CD4-positive, CD25-positive, alpha-beta regulatory T cell (primary cell): Measurements from ENCODE around the gene SRRM3. TPM values are rescaled to one million over a fixed set of nuclear protein-coding genes. Genes with fewer than 3 reads are reported as not detected.
"Not testable (repeated sequence)": the region's sequence is repeated elsewhere in the genome, so short reads cannot be mapped to it uniquely, and the experiment has no call there.

Source experiments
- ATAC-seq, 2 donors: fragments of 150-1000 bp; cut with Tn5 transposase; one replicate each; pipeline ENCODE4 v1.10.0; 2021; ENCODE audit warnings: low read depth in 2 of 2, moderate number of reproducible peaks in 2 of 2, moderate library complexity in 1 of 2
- DNase-seq, 3 donors: peaks; one replicate each; pipeline versions ENCODE4 v3.0.0 to v3.0.0-alpha.2; 2012 to 2022; ENCODE audit warnings: mixed read lengths in 1 of 3
- H3K27ac ChIP-seq: one replicate; pipeline ENCODE4 v1.7.0; 2013; ENCODE audit warnings: mild to moderate bottlenecking, low read length; ENCODE audit not compliant: insufficient read depth, poor library complexity, severe bottlenecking
- H3K27me3 ChIP-seq: one replicate; pipeline ENCODE4 v1.7.0; 2013; ENCODE audit warnings: low read length; ENCODE audit not compliant: control insufficient read depth, insufficient read depth
- H3K36me3 ChIP-seq: one replicate; pipeline ENCODE4 v1.7.0; 2013; ENCODE audit warnings: mild to moderate bottlenecking, low read length, moderate library complexity; ENCODE audit not compliant: control insufficient read depth, insufficient read depth
- H3K4me1 ChIP-seq: 2 replicates; pipeline ENCODE4 v1.7.0; 2013; ENCODE audit warnings: mild to moderate bottlenecking, low read length; ENCODE audit not compliant: insufficient read depth, control insufficient read depth, poor library complexity, severe bottlenecking
- H3K4me3 ChIP-seq: one replicate; pipeline ENCODE4 v1.7.0; 2013; ENCODE audit warnings: low read depth, mild to moderate bottlenecking, low read length, moderate library complexity
- H3K9me3 ChIP-seq, 2 experiments: 1 replicate in 1 of 2; 2 replicates in 1 of 2; pipeline ENCODE4 v1.7.0; 2013; ENCODE audit warnings: low read length in 2 of 2, mild to moderate bottlenecking in 1 of 2, moderate library complexity in 1 of 2; ENCODE audit not compliant: control insufficient read depth in 2 of 2
- H3K27ac Mint-ChIP-seq, 3 donors: one replicate each; pipeline ENCODE4 v1.8.0; 2020 to 2022; ENCODE audit warnings: mild to moderate bottlenecking in 3 of 3, mixed read lengths in 3 of 3, moderate library complexity in 2 of 3
- H3K27me3 Mint-ChIP-seq: one replicate; pipeline ENCODE4 v1.8.0; 2022; ENCODE audit warnings: mild to moderate bottlenecking, mixed read lengths
- H3K36me3 Mint-ChIP-seq: one replicate; pipeline ENCODE4 v1.8.0; 2020; ENCODE audit warnings: mixed read lengths
- H3K4me1 Mint-ChIP-seq, 4 donors: one replicate each; pipeline ENCODE4 v1.8.0; 2020 to 2022; ENCODE audit warnings: mixed read lengths in 4 of 4, mild to moderate bottlenecking in 1 of 4
- H3K4me3 Mint-ChIP-seq, 4 donors: one replicate each; pipeline ENCODE4 v1.8.0; 2020 to 2022; ENCODE audit warnings: mild to moderate bottlenecking in 4 of 4, mixed read lengths in 4 of 4, moderate library complexity in 3 of 4
- H3K9me3 Mint-ChIP-seq, 7 donors: one replicate each; pipeline ENCODE4 v1.8.0; 2020 to 2022; ENCODE audit warnings: mixed read lengths in 7 of 7, mild to moderate bottlenecking in 3 of 7, moderate library complexity in 2 of 7
- polyA plus RNA-seq, 4 donors: library from polyadenylated mRNA; unstranded; fragments of 300-500 nt; fragmentation: Illumina TruSeq; gene quantifications; one replicate each; pipeline ENCODE4 v1.2.3, GENCODE V29; 2021
- total RNA-seq: library from RNA; stranded (reverse); gene quantifications from one replicate; pipeline ENCODE4 v1.2.3, GENCODE V29; 2022

Gene SRRM3
- total and polyA plus RNA-seq, 5 donors from 2014 or later: not detected

- ATAC-seq (no peak), DNase-seq (no peak)
- Histone ChIP-seq H3K36me3 (no peaks in the 10 kb centered on the region), H3K4me1 (no peaks in the 10 kb centered on the region), H3K27me3 (no peaks in the 10 kb centered on the region), H3K4me3 (no peak overlapping the region), H3K9me3 (no peaks in the 10 kb centered on the region), H3K27ac (no peak overlapping the region)
- no peaks in the 10 kb centered on the region for H3K36me3 Mint-ChIP-seq
- peaks cover 20% of the 10 kb centered on the region for H3K27me3 Mint-ChIP-seq
- no peak overlapping the region for H3K4me3 Mint-ChIP-seq
- peaks cover 0 to 5% (median 0%) of the 10 kb centered on the region in 7 donors for H3K9me3 Mint-ChIP-seq
- H3K4me1 Mint-ChIP-seq: peaks cover 0 to 2% (median 0%) of the 10 kb centered on the region in 4 donors
- H3K27ac Mint-ChIP-seq: no peak overlapping the region
Measured at GRCh38 chr7:76198202-76198601, 3.5 kb upstream of the SRRM3 start.

DNA sequence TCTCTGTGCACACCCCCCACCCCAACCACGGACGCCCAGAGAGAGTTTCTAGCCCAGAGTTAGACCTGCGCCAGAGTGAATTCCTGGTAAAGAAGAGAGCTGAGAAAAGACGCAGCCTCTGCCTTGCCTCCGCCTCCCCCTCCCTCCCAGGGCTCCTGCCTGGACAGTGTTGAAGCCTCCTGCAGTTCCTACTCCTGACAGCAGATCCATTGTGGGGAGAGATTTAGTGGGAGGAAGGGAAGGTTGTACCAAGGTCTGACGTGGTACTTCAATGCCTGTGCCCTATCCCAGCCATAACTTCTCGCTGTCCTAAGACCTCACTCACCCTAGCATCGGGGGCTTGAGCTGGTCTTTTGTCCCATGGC is 952 bp downstream of the SRRM3 start:
- ATAC-seq: no peak
- H3K4me1 Mint-ChIP-seq: peaks cover 0 to 2% (median 0%) of the 10 kb centered on the region in 4 donors
- H3K4me3 Mint-ChIP-seq: peak overlapping the region in 1 of 4 donors; percentile 38

GRCh38 chr7:76204147-76204546 is 2.5 kb downstream of the SRRM3 start:
- H3K4me3 Mint-ChIP-seq: no peak overlapping the region
- Histone ChIP-seq H3K27ac (no peak overlapping the region), H3K36me3 (no peaks in the 10 kb centered on the region), H3K9me3 (no peaks in the 10 kb centered on the region), H3K4me1 (no peaks in the 10 kb centered on the region), H3K27me3 (no peaks in the 10 kb centered on the region), H3K4me3 (no peak overlapping the region)
- H3K4me1 Mint-ChIP-seq: peaks cover 0 to 2% (median 0%) of the 10 kb centered on the region in 4 donors
- no peak overlapping the region for H3K27ac Mint-ChIP-seq
- H3K36me3 Mint-ChIP-seq: no peaks in the 10 kb centered on the region
- no peak for DNase-seq
- H3K9me3 Mint-ChIP-seq: peaks cover 0 to 3% (median 0%) of the 10 kb centered on the region in 7 donors
- ATAC-seq: no peak
- H3K27me3 Mint-ChIP-seq: peaks cover 18% of the 10 kb centered on the region

More for the DNA sequence above, 952 bp downstream of the SRRM3 start:
- Mint-ChIP-seq H3K27ac (no peak overlapping the region), H3K9me3 (peaks cover 0 to 4% (median 0%) of the 10 kb centered on the region in 7 donors), H3K27me3 (peaks cover 18% of the 10 kb centered on the region), H3K36me3 (no peaks in the 10 kb centered on the region)
- no peak for DNase-seq
- Histone ChIP-seq H3K27me3 (no peaks in the 10 kb centered on the region), H3K27ac (no peak overlapping the region), H3K36me3 (no peaks in the 10 kb centered on the region), H3K4me3 (no peak overlapping the region), H3K9me3 (no peaks in the 10 kb centered on the region), H3K4me1 (no peaks in the 10 kb centered on the region)

DNA sequence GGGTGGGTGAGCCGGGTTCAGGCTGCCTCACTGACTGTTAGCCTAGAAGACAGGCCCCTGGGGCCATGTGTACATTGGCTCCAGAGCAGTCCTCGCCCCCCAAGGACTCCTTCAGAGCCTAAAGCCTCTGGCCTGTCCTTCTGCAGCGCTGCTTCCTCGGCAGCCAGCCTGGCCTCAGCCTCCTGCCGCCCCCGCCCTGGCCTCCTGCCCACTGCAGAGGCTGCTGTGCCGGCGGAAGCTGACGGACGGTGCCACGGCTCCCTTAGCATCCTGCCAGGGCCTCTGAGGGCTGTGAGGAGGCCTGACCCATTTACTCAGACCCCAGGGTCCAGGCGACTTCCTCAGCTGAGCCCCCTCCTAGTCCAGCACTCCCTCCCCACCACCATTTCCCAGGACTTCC is 4.9 kb downstream of the SRRM3 start:
- Histone ChIP-seq H3K4me3 (no peak overlapping the region), H3K4me1 (no peaks in the 10 kb centered on the region), H3K9me3 (no peaks in the 10 kb centered on the region), H3K27ac (no peak overlapping the region), H3K36me3 (no peaks in the 10 kb centered on the region), H3K27me3 (no peaks in the 10 kb centered on the region)
- Mint-ChIP-seq H3K27me3 (peaks cover 18% of the 10 kb centered on the region), H3K27ac (no peak overlapping the region), H3K9me3 (peaks cover 0 to 3% (median 0%) of the 10 kb centered on the region in 7 donors), H3K4me3 (no peak overlapping the region), H3K36me3 (no peaks in the 10 kb centered on the region), H3K4me1 (peaks cover 0 to 2% (median 0%) of the 10 kb centered on the region in 4 donors)
- DNase-seq: no peak
- no peak for ATAC-seq

DNA sequence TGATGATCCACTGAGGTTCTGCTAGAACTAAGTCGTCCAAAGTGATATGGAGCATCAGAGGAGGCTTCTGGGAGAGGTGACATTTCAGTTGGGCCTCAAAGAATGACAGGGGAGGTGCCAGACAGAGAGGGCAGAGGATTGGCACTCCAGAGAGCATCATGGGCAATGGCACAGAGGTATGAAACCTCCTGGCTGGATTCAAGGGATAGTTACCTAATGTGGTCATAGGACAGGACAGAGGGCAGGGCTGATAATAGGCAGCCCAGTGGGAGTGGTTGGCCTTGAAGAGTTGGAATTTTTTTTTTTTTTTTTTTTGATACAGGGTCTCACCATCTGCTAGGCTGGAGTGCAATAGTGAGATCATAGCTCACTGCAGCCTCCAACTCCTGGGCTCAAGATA is 7.6 kb downstream of the SRRM3 start:
- H3K36me3 Mint-ChIP-seq: no peaks in the 10 kb centered on the region
- no peak for ATAC-seq
- Histone ChIP-seq H3K27me3 (no peaks in the 10 kb centered on the region), H3K36me3 (no peaks in the 10 kb centered on the region), H3K4me3 (no peak overlapping the region), H3K4me1 (no peaks in the 10 kb centered on the region), H3K27ac (no peak overlapping the region), H3K9me3 (no peaks in the 10 kb centered on the region)
- H3K4me3 Mint-ChIP-seq: no peak overlapping the region
- peaks cover 0 to 2% (median 0%) of the 10 kb centered on the region in 7 donors for H3K9me3 Mint-ChIP-seq
- no peak overlapping the region for H3K27ac Mint-ChIP-seq
- no peaks in the 10 kb centered on the region for H3K4me1 Mint-ChIP-seq
- no peak for DNase-seq
- H3K27me3 Mint-ChIP-seq: peaks cover 2% of the 10 kb centered on the region

DNA sequence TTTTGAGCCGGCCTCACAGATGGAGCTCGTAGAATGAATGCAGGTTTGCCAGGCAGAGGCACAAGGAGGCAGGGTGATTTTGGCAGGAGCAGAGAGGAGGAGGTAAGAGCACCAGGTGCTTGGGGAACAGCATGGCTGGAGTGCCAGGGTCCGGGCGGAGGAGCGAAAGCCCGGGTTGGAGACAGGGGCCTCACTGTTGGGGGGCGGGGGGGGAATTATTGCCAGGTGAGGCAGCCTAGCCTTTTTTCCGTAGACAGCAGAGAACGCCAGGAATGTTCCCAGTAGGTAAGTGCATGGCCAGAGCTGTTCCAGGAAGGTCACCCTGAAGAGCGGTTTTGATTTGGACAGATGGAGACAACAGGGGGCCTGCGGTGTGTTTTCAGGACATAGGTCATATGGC is 9.5 kb downstream of the SRRM3 start:
- H3K9me3 Mint-ChIP-seq: no peaks in the 10 kb centered on the region

GRCh38 chr7:76215349-76215748 is 13.7 kb downstream of the SRRM3 start:
- H3K4me3 ChIP-seq: not testable (repeated sequence)

More for the DNA sequence above, 9.5 kb downstream of the SRRM3 start:
- H3K9me3 ChIP-seq: no peaks in the 10 kb centered on the region
- H3K27ac Mint-ChIP-seq: no peak overlapping the region
- DNase-seq: no peak
- no peak overlapping the region for H3K4me3 ChIP-seq
- H3K4me1 Mint-ChIP-seq: no peaks in the 10 kb centered on the region
- no peaks in the 10 kb centered on the region for H3K27me3 ChIP-seq
- no peaks in the 10 kb centered on the region for H3K36me3 Mint-ChIP-seq
- H3K27ac ChIP-seq: no peak overlapping the region
- no peaks in the 10 kb centered on the region for H3K4me1 ChIP-seq
- no peaks in the 10 kb centered on the region for H3K36me3 ChIP-seq
- no peak overlapping the region for H3K4me3 Mint-ChIP-seq
- peaks cover 3% of the 10 kb centered on the region for H3K27me3 Mint-ChIP-seq
- ATAC-seq: no peak

DNA sequence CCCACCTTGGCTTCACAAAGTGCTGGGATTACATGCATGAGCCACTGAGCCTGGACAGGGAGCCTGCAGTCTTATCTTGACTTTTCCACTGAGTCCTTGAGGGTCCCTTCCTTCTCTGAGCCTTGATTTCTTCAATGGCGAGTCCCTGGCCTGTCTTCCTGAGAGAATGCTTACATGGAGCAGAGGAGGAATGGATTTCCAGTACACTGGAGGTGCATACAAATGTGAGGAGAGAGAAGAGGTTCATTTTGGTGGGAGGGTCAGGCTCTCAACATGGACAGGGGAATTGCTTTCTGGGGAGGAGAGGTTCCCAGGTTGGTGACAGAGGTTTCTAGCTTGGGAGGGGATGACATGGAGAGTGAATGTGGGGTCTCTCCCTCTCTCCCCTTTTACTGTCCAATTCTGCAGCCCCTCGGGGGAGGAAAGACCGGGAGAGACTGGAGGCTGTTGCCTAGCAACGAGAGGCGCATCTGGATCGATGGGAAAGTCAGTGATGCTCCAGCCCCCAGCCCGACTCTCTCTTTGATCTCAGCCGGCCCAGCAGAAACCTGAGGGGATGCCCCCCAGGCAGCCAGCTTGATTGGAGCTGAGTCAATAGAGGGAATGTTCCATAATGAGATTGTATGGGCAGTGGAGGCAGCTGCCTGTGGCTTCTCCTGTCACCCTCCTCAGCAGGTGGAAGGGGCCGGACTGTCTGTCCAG is 14.8 kb downstream of the SRRM3 start:
- peaks cover 23% of the 10 kb centered on the region for H3K27me3 Mint-ChIP-seq
- ATAC-seq: no peak
- Histone ChIP-seq H3K4me1 (no peaks in the 10 kb centered on the region), H3K9me3 (no peaks in the 10 kb centered on the region), H3K27ac (no peak overlapping the region), H3K4me3 (no peak overlapping the region), H3K36me3 (no peaks in the 10 kb centered on the region), H3K27me3 (no peaks in the 10 kb centered on the region)
- H3K4me3 Mint-ChIP-seq: no peak overlapping the region
- H3K4me1 Mint-ChIP-seq: no peaks in the 10 kb centered on the region
- H3K27ac Mint-ChIP-seq: no peak overlapping the region
- H3K36me3 Mint-ChIP-seq: no peaks in the 10 kb centered on the region
- peaks cover 0 to 1% (median 0%) of the 10 kb centered on the region in 7 donors for H3K9me3 Mint-ChIP-seq
- DNase-seq: no peak

More at GRCh38 chr7:76215349-76215748, 13.7 kb downstream of the SRRM3 start:
- H3K4me1 Mint-ChIP-seq, H3K9me3 Mint-ChIP-seq, H3K36me3 ChIP-seq, ATAC-seq, H3K27ac Mint-ChIP-seq, H3K27ac ChIP-seq, H3K27me3 ChIP-seq, DNase-seq, H3K36me3 Mint-ChIP-seq, H3K4me1 ChIP-seq, H3K4me3 Mint-ChIP-seq, H3K9me3 ChIP-seq: not testable (repeated sequence)
- peaks cover 19% of the 10 kb centered on the region for H3K27me3 Mint-ChIP-seq
